A673 (cell line): ENCODE results near the gene ATP5IF1.

ENCODE experiments used
- CTCF ChIP-seq: fragments of 300-800, 200-600 bp; sonication (generic); conservative IDR thresholded peaks from 2 replicates; pipeline ENCODE4 v1.5.1; 2017; ENCODE audit warnings: low read depth, mild to moderate bottlenecking, antibody characterized with exemption, low read length, moderate library complexity, mixed read lengths
- EZH2 ChIP-seq: fragments of 200-600 bp; sonication (generic); IDR thresholded peaks from 2 replicates; pipeline ENCODE4 v1.6.1; 2017; ENCODE audit warnings: borderline replicate concordance, low read depth, mild to moderate bottlenecking, mixed read lengths, antibody characterized with exemption, low read length; ENCODE audit not compliant: poor library complexity, severe bottlenecking

GRCh38 chr1:28229089-28229488 lies 6.8 kb upstream of the ATP5IF1 start:
- no peak for TF ChIP-seq EZH2
- TF ChIP-seq CTCF, result no peak
